Spinal cord (tissue), 10 donors: ENCODE measurements around the gene TMEM39B. TPM values are rescaled to one million over a fixed set of nuclear protein-coding genes. Genes with fewer than 3 reads are reported as not detected.
A peak's percentile ranks its signal among the peaks of the same experiment; 100 is the strongest.
"Not testable (repeated sequence)": the region's sequence is repeated elsewhere in the genome, so short reads cannot be mapped to it uniquely, and the experiment has no call there.

Experiments used
- DNase-seq, 6 donors: peaks; one replicate each; pipeline versions ENCODE4 v3.0.0 to v3.0.0-alpha.2; 2013 to 2015; ENCODE audit warnings: low spot score in 6 of 6, low read depth in 4 of 6
- H3K27ac ChIP-seq: one replicate; pipeline ENCODE4 v1.5.1; 2013; ENCODE audit warnings: low read depth, low read length, control low read depth
- H3K27me3 ChIP-seq: one replicate; pipeline ENCODE4 v1.6.1; 2013; ENCODE audit warnings: low read length; ENCODE audit not compliant: control insufficient read depth, insufficient read depth
- H3K36me3 ChIP-seq: one replicate; pipeline ENCODE4 v1.6.1; 2013; ENCODE audit warnings: low read length; ENCODE audit not compliant: control insufficient read depth, insufficient read depth
- H3K4me1 ChIP-seq: one replicate; pipeline ENCODE4 v1.6.1; 2013; ENCODE audit warnings: low read length; ENCODE audit not compliant: control insufficient read depth, insufficient read depth
- H3K4me3 ChIP-seq: one replicate; pipeline ENCODE4 v1.5.1; 2013; ENCODE audit warnings: low read depth, low read length, control low read depth
- H3K9me3 ChIP-seq: one replicate; pipeline ENCODE4 v1.6.1; 2013; ENCODE audit warnings: low read length; ENCODE audit not compliant: control insufficient read depth, insufficient read depth
- WGBS: methylation state at CpG from one replicate; pipeline ENCODE4 v1.1.5; 2013; ENCODE audit warnings: missing lambda C conversion rate; ENCODE audit not compliant: insufficient coverage; 5-methylcytosine and 5-hydroxymethylcytosine counted together
- polyA plus RNA-seq, 2 donors: library from polyadenylated mRNA; unstranded; fragments of 120-200 nt; gene quantifications; one replicate each; pipeline ENCODE4 v1.2.1, GENCODE V29; 2013; ENCODE audit not compliant: insufficient read length in 2 of 2
- total RNA-seq, 2 donors: library from RNA; depleted of rRNA in 1 of 2; stranded (reverse); fragments of 120-200 nt in 1 of 2; fragments of >200 nt in 1 of 2; gene quantifications; one replicate each; pipeline versions ENCODE4 v1.2.3 to v1.2.4, GENCODE V29; 2013 to 2014
- donor health status: healthy.

Gene TMEM39B
- total and polyA plus RNA-seq, 4 donors, result 2.9 to 22.2 (median 12.6) TPM

DNA sequence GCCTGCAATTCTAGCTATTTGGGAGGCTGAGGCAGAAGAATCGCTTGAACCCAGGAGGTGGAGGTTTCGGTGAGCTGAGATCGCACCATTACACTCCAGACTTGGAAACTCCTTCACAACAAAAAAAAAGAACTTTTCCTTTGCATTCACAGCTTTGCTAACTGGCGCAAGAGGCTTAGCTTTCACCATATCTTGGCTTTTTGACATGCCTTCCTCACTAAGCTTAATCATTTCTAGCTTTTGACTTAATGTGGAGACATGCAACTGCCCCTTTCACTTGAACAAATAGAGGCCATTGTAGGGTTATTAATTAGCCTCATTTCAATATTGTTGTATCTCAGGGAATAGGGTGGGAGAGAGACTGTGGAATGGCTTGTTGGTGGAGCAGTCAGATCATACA, 43.8 kb downstream of the TMEM39B start:
- 100% methylated on average over 4 of the region's 4 CpGs for WGBS
- no peak for DNase-seq
- no peak overlapping the region for H3K27ac ChIP-seq

DNA sequence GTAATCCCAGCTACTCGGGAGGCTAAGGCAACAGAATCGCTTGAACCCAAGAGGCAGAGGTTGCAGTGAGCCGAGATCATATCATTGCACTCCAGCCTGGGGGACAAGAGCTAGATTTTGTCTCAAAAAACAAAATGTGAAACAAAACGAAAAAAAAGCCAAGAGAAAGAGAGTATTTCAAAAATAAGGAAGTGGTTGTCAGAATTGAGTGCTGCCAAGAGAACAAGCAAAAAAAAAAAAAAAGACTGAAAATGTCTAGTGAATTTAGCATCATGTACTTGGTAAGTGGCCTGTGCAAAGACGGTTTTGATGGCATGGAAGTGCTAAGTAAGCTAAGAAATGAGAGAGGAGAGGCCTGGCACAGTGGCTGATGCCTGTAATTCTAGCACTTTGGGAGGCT, 49.4 kb downstream of the TMEM39B start:
- Histone ChIP-seq H3K4me1 (no peaks in the 10 kb centered on the region), H3K9me3 (no peaks in the 10 kb centered on the region), H3K4me3 (no peak overlapping the region), H3K27ac (no peak overlapping the region), H3K36me3 (no peaks in the 10 kb centered on the region), H3K27me3 (no peaks in the 10 kb centered on the region)
- DNase-seq, result no peak
- 85% methylated on average over 5 of the region's 5 CpGs for WGBS

More for the DNA sequence above, 43.8 kb downstream of the TMEM39B start:
- peaks cover 2% of the 10 kb centered on the region for H3K36me3 ChIP-seq
- H3K9me3 ChIP-seq, result no peaks in the 10 kb centered on the region
- H3K4me1 ChIP-seq, result no peaks in the 10 kb centered on the region
- H3K4me3 ChIP-seq, result no peak overlapping the region
- H3K27me3 ChIP-seq, result no peaks in the 10 kb centered on the region

DNA sequence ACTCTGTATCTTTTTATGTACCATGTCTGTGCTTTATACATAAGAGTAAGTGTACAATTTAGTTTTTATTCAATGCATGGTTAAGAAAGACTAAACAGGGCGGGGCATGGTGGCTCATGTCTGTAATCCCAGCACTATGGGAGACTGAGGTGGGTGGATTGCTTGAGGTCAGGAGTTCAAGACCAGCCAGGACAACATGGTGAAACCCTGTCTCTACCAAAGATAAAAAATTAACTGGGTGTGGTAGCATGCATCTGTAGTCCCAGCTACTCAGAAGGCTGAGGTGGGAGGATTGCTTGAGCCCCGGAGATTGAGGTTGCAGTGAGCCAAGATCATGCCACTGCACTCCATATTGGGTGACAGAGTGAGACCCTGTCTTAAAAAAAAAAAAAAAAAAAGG, 50.6 kb downstream of the TMEM39B start:
- not testable (repeated sequence) for H3K9me3 ChIP-seq, H3K27me3 ChIP-seq, H3K36me3 ChIP-seq, H3K4me1 ChIP-seq, DNase-seq, H3K4me3 ChIP-seq, H3K27ac ChIP-seq
- WGBS, result 100% methylated on average over 2 of the region's 2 CpGs

DNA sequence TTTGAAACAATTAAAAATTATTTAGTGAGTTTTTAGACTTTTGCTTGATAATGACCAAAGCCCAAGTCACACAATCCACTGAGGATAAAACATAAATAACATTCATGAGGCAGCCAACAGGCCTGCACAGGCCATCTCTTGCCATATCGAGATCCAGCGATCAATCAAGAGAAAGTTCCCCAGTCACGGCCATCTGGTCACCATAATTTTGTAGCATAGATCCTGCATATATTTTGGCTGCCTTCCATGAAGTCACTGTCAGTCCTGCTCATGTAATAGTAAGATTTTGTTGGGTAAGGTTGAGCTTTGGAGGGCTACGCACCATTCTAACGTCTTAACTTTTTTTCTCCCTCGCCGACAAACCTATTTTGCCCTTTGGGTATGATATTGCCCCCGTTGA, 52.6 kb downstream of the TMEM39B start:
- Histone ChIP-seq H3K9me3 (no peaks in the 10 kb centered on the region), H3K27ac (no peak overlapping the region), H3K4me3 (no peak overlapping the region), H3K36me3 (no peaks in the 10 kb centered on the region), H3K27me3 (no peaks in the 10 kb centered on the region), H3K4me1 (no peaks in the 10 kb centered on the region)
- WGBS, result 89% methylated on average over 3 of the region's 8 CpGs
- peak in 1 of 6 donors; percentile 21 for DNase-seq

DNA sequence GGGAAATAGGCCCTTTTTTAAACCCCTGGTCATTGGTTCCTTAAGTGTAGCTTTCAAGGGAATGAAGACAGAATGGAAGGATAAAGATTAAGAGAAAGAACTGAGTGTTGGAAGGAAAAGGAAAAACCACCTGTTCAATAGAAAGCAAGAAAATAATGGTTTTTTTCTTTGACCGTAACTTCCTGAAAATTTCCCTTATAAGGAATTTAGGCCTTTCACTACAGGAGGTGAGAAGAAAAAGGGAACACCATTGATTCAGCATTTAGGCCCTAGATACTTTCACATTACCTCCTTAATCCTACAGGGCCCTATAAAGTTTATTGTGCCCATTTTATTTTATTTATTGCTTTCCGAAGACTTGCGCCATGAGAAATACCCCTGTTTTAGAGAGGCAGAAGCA, 54.0 kb downstream of the TMEM39B start:
- DNase-seq, result no peak
- Histone ChIP-seq H3K27me3 (no peaks in the 10 kb centered on the region), H3K36me3 (peaks cover 3% of the 10 kb centered on the region), H3K4me3 (no peak overlapping the region), H3K9me3 (no peaks in the 10 kb centered on the region), H3K27ac (no peak overlapping the region), H3K4me1 (no peaks in the 10 kb centered on the region)
- WGBS, result no CpG with 5 or more reads among the region's 3 CpGs

DNA sequence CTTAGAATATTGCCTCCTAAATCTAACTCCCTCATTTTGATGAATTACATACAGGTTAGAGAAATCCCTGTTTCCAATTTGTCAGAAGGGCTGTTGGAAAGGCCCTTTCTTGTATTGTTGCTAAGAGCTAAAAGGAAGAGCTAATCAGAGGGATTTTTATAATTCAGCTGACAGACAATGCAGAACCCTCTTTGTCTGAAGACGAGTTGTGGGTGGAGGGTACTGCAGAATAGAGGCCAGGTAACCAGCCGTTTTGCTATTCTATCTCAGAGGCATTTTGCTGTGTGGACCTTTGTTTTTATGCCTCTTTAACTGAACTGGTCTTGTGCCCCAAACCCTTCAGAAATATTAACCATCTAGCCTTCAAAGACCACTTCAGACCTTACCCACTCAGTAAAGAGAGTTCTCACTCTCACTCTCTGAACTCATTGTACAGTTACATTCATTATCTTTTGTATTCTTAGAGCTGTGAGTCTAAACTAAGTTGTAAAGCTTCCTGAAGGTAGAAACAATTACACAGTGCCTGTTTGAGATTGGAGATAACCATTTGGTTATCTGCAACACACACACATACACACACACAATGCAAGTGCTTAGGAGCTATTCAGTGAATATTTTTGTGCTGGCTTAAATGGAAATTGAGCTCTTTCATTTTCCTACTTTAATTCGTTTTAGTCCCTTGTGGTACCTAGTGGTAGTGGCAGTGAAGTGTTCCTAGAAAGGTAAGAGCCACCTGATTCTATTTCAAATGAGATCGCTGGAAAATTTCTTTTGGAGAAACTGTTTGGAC, 54.9 kb downstream of the TMEM39B start:
- peaks cover 5% of the 10 kb centered on the region for H3K36me3 ChIP-seq
- DNase-seq, result no peak
- H3K4me1 ChIP-seq, result no peaks in the 10 kb centered on the region
- WGBS, result no CpG with 5 or more reads among the region's 4 CpGs
- H3K4me3 ChIP-seq, result no peak overlapping the region
- H3K9me3 ChIP-seq, result no peaks in the 10 kb centered on the region
- no peak overlapping the region for H3K27ac ChIP-seq
- no peaks in the 10 kb centered on the region for H3K27me3 ChIP-seq

DNA sequence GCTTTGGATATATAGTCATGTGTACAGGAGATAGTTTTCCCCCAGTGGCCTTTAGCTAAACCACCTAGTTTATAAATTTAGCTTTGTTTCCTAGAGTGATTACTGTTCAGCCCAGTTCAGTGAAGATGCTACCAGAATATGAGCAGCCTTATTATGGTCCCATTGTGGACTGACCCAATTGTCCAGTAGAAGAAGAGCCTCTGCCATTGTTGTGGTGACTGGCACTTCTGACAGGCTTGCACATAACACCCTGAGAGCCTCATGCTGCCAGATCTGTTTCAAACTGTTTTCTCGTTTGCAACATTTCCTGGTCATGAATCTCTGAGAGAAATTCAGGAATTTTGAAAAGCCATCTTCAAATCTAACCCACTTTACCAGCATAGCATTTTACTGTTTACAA, 55.7 kb downstream of the TMEM39B start:
- no peak for DNase-seq
- Histone ChIP-seq H3K27me3 (no peaks in the 10 kb centered on the region), H3K4me3 (no peak overlapping the region), H3K4me1 (no peaks in the 10 kb centered on the region), H3K36me3 (peaks cover 5% of the 10 kb centered on the region), H3K27ac (no peak overlapping the region), H3K9me3 (no peaks in the 10 kb centered on the region)
- 0% methylated on average over 1 of the region's 1 CpG for WGBS

DNA sequence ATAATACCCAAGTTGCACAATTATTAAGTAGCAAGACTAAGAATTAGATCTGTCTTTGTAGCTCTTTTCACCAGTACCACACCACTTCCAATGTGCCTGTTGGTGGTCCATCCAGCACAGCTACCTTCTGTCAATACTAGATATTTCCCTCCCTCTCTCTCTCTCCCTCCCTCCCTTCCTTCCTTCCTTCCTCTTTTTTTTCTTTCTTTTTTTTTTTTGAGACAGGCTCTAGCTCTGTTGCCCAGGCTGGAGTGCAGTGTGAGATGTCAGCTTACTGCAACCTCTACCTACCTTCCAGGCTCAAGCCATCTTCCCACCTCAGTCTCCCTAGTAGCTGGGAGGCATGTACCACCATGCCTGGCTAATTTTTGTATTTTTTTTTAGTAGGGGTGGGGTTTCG, 56.2 kb downstream of the TMEM39B start:
- H3K9me3 ChIP-seq, result no peaks in the 10 kb centered on the region
- no peak for DNase-seq
- H3K4me1 ChIP-seq, result no peaks in the 10 kb centered on the region
- no peaks in the 10 kb centered on the region for H3K27me3 ChIP-seq
- no CpG with 5 or more reads among the region's 1 CpG for WGBS
- no peak overlapping the region for H3K27ac ChIP-seq
- no peak overlapping the region for H3K4me3 ChIP-seq
- peaks cover 5% of the 10 kb centered on the region for H3K36me3 ChIP-seq

DNA sequence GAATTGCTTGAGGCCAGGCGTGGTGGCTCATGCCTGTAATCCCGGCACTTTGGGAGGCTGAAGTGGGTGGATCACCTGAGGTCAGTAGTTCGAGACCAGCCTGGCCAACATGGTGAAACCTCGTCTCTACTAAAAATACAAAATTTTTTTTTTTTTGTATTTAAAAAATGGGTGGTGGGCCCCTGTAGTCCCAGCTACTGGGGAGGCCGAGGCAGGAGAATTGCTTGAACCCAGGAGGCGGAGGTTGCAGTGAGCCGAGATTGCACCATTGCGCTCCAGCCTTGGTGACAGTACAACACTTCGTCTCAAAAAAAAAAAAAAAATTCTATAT, 61.2 kb downstream of the TMEM39B start:
- H3K27ac ChIP-seq, DNase-seq, H3K27me3 ChIP-seq, H3K4me3 ChIP-seq, H3K4me1 ChIP-seq, H3K36me3 ChIP-seq, H3K9me3 ChIP-seq: not testable (repeated sequence)
- 100% methylated on average over 1 of the region's 9 CpGs for WGBS

DNA sequence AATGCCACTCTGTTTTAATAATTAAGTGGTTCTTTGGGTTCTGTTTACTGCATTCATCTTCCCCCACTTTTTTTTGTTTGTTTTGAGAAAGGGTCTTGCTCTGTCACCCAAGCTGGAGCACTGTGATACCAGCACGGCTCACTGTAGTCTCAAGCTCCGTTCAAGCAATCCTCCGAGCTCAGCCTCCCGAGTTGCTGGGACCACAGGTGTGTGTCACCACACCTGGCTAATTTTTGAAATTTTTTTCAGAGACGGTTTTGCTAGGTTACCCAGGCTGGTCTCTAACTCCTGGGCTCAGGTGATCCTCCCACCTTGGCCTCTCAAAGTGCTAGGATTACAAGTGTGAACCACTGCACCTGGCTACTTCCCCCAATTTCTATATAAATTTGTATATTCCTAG, 64.4 kb downstream of the TMEM39B start:
- Histone ChIP-seq H3K27ac (no peak overlapping the region), H3K27me3 (no peaks in the 10 kb centered on the region), H3K36me3 (peaks cover under 1% of the 10 kb centered on the region), H3K9me3 (no peaks in the 10 kb centered on the region), H3K4me1 (peaks cover 4% of the 10 kb centered on the region), H3K4me3 (no peak overlapping the region)
- WGBS, result 95% methylated on average over 4 of the region's 5 CpGs
- DNase-seq, result no peak
